ENCODE measurements around the gene SFXN5.

SFXN5 gene

DNA sequence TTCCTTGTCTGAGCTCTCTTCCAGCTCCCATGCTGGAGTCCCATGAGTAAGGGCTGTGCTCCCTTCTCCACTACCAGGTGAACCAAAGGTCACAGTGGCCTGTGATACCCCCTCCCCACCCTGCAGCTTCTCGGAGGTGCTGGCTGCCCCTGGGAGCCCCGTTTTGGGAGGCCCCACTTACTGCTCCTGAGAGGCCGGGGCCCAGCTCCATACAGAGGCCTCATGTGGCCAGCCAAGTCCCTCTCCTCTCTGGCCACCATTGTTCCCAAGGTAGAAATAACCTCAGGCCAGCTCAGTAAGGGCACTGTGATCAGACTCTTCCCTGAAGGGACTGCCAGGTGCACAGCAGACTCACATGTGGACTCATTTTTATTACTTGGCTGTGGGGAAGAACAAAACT, 35.3 kb upstream of the SFXN5 start:
- H3K27ac ChIP-seq, result no peak overlapping the region
- peak; percentile 57 for DNase-seq (ENCODE audit: low spot score)
- TF ChIP-seq, protein P1, sequence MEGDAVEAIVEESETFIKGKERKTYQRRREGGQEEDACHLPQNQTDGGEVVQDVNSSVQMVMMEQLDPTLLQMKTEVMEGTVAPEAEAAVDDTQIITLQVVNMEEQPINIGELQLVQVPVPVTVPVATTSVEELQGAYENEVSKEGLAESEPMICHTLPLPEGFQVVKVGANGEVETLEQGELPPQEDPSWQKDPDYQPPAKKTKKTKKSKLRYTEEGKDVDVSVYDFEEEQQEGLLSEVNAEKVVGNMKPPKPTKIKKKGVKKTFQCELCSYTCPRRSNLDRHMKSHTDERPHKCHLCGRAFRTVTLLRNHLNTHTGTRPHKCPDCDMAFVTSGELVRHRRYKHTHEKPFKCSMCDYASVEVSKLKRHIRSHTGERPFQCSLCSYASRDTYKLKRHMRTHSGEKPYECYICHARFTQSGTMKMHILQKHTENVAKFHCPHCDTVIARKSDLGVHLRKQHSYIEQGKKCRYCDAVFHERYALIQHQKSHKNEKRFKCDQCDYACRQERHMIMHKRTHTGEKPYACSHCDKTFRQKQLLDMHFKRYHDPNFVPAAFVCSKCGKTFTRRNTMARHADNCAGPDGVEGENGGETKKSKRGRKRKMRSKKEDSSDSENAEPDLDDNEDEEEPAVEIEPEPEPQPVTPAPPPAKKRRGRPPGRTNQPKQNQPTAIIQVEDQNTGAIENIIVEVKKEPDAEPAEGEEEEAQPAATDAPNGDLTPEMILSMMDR (IDR thresholded peaks at IDR 0.05), result no peak
- H3K4me3 ChIP-seq, result no peak overlapping the region

DNA sequence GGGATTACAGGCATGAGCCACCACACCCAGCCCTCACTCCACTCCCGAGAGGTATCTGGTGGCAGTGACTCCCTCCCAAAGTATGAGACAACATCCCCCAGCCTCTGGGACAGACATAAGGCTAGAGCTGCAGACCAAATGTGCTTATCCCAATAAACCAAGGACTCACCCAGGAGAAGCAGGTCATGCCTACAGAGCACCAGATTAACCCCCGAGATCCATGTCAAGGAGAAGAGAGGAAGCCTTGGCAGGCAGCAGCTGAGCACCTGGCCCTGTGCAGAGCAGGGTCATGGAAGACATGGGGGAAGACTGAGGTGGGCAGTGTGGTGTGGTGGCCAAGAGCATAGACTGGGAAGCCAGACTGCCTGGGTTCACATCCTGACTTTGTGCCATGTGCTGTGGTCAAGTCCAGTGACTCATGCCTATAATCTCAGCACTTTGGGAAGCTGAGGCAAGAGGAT, 34.0 kb upstream of the SFXN5 start:
- TF ChIP-seq, protein P1 (IDR thresholded peaks at IDR 0.05), result no peak
- no peak overlapping the region for H3K4me3 ChIP-seq
- peak; percentile 58 for DNase-seq (ENCODE audit: low spot score)
- H3K27ac ChIP-seq, result no peak overlapping the region

DNA sequence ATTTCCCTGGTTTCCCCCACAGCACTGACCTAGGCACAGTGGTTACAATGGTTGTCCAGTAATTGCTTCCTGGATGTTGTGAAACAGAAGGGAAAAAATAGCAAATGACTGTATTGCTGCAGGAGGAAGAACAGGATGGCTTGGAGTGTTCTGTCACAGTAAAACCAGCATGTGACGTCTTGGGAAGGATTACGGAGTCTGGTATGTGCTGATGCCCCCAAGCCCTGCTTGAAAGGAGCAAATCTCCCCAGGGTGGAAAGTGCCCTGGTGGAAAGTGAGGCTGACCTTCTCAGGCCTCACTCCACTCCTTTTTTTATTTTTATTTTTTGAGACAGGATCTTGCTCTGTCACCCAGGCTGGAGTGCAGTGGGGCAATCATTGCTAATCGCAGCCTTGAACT, 33.4 kb upstream of the SFXN5 start:
- H3K4me3 ChIP-seq, result no peak overlapping the region
- TF ChIP-seq, protein P1 (IDR thresholded peaks at IDR 0.05), result no peak
- H3K27ac ChIP-seq, result no peak overlapping the region
- peak; percentile 52 for DNase-seq (ENCODE audit: low spot score)

DNA sequence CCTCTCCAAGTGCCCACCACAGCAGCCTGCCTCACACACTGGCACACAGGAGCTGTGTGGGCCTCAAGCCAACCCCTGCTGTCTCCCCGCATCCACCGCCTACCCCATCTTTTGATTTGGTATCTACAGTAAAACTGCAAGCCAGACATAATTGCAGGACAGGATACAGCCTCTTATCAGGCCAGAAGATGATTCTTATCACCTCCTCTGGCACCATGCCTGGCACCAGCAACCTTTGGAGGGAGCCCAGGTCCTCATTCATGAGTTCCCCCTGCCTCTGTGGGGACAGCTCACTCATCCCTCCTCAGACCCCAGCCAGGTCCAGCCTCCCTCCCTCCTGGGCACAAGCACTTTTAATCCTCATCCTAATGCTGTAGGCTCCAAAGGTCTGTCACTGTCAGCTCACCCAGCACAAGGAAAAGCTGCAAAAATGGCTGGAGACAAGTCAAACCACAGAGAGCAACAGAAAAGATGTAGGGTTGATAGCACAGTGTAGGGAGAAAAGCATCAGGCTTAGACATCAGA, 31.6 kb upstream of the SFXN5 start:
- DNase-seq (ENCODE audit: low spot score), result no peak
- TF ChIP-seq, protein P1 (IDR thresholded peaks at IDR 0.05), result no peak
- no peak overlapping the region for H3K27ac ChIP-seq
- no peak overlapping the region for H3K4me3 ChIP-seq

DNA sequence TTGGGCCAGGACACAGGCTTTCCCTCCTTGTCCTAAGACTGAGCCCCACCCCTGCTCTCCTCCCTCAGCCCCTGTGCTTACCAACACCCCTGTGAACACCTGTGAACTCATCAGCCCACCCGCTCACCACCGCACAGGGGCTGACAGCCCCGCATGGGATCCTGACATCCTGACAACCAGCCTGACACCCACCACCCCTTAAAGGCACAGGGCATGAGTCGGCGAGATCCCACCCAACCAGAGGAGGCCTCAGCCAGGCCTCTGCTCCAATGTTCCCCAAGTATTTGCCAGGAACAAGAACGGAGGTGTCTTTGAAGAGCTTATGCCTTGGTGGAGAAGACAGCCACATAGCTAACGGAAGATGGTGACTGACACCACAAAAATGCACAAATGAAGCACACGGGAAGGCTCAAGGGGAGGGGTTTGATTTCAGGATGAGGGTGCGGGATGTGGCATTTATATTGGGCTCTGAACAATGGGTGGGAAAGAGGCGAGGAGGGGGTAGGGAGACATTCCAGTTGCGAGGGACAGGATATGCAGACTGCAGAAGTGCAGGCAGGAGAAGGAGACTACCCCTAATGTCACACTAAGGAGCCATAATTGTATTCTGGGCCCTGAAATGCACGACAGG, 30.2 kb upstream of the SFXN5 start:
- H3K27ac ChIP-seq, result no peak overlapping the region
- TF ChIP-seq, protein P1 (IDR thresholded peaks at IDR 0.05), result no peak
- DNase-seq (ENCODE audit: low spot score), result no peak
- no peak overlapping the region for H3K4me3 ChIP-seq

DNA sequence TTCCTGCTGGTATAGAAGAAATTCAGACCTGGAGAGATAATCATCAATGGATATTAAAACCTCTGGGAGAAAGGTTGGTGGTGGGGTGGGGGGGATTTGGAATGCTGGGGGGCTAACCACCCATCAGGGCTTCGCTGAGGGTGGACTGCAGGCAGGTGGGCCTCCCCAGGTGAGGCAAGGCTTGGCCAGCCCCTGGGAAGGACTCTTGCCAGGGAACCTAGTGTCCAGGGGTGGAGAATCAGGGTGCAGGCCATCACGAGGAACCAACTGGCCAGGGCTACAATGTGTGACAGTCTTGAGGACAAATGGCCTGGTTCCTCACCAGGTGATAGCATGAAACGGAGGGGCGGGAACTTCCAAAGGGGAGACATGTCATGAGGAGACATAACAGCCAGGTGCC, 29.4 kb upstream of the SFXN5 start:
- no peak for DNase-seq (ENCODE audit: low spot score)
- TF ChIP-seq, protein P1 (IDR thresholded peaks at IDR 0.05), result no peak
- Histone ChIP-seq H3K4me3 (no peak overlapping the region), H3K27ac (no peak overlapping the region)

DNA sequence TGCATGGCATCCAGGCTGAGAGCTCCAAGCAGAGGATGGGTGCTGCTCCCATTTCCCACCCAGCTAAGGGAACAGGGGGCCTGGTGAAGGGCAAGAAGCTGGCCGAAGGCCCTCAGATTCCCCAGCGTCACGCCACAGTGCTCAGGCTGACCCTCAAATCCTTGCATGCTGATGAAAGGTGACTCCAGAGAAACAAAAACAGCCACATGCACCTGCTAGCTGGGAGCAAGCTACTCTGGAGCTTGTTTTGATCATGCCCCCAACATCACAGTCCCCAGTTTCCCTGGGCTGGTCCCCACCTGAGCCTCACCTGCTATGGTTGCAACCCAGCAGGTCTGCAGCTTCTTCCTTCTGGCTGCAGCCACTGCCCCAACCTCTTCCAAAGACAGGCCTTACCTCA, 28.0 kb upstream of the SFXN5 start:
- H3K4me3 ChIP-seq, result no peak overlapping the region
- TF ChIP-seq, protein P1 (IDR thresholded peaks at IDR 0.05), result no peak
- DNase-seq (ENCODE audit: low spot score), result no peak
- H3K27ac ChIP-seq, result no peak overlapping the region
